ENCODE results near the gene PRSS56.

PRSS56 gene

DNA sequence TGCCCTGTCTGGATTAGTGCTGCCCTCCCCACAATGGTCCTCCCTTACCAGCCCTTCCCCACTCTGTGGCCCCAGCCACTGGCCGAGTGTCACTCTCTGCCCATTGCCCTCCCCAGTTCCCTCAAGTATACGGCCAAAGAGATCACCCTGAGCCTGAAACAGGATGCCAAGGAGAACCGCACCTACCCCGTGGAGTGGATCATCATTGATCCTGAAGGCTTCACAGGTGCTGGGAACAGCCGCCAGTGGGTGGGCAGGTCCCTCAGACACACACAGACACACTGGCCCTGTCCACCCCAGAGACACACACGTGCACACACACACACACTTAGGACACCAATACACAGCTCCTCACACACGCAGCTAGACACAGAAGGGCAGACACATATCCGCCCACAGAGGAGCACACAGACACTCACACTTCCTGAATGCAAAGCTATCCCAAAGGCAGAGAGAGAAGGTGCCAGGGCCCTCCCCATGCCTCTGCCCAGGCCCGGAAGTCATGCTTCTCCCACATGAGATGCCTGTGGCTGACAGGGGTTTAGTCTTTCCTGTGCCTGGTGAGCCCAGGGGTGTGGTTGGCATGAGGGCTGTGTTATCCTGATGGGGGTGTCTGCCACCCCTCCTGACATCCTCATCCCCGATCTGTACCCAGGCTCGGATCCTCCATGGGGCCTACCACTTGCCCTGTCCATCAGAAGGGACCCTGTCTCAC, 8.7 kb downstream of the PRSS56 start:
- TF ChIP-seq, protein P1, sequence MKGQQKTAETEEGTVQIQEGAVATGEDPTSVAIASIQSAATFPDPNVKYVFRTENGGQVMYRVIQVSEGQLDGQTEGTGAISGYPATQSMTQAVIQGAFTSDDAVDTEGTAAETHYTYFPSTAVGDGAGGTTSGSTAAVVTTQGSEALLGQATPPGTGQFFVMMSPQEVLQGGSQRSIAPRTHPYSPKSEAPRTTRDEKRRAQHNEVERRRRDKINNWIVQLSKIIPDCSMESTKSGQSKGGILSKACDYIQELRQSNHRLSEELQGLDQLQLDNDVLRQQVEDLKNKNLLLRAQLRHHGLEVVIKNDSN (IDR thresholded peaks at IDR 0.05): no peak
- no peak for TF ChIP-seq EGR1 (IDR thresholded peaks at IDR 0.05)
- TF ChIP-seq EP300 (IDR thresholded peaks at IDR 0.05; ENCODE audit: borderline replicate concordance): no peak
- TF ChIP-seq, protein P2, sequence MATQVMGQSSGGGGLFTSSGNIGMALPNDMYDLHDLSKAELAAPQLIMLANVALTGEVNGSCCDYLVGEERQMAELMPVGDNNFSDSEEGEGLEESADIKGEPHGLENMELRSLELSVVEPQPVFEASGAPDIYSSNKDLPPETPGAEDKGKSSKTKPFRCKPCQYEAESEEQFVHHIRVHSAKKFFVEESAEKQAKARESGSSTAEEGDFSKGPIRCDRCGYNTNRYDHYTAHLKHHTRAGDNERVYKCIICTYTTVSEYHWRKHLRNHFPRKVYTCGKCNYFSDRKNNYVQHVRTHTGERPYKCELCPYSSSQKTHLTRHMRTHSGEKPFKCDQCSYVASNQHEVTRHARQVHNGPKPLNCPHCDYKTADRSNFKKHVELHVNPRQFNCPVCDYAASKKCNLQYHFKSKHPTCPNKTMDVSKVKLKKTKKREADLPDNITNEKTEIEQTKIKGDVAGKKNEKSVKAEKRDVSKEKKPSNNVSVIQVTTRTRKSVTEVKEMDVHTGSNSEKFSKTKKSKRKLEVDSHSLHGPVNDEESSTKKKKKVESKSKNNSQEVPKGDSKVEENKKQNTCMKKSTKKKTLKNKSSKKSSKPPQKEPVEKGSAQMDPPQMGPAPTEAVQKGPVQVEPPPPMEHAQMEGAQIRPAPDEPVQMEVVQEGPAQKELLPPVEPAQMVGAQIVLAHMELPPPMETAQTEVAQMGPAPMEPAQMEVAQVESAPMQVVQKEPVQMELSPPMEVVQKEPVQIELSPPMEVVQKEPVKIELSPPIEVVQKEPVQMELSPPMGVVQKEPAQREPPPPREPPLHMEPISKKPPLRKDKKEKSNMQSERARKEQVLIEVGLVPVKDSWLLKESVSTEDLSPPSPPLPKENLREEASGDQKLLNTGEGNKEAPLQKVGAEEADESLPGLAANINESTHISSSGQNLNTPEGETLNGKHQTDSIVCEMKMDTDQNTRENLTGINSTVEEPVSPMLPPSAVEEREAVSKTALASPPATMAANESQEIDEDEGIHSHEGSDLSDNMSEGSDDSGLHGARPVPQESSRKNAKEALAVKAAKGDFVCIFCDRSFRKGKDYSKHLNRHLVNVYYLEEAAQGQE (IDR thresholded peaks at IDR 0.05; ENCODE audit: low read depth): no peak
- no peak for TF ChIP-seq NFIC (IDR thresholded peaks at IDR 0.05)
- no peak for TF ChIP-seq YY1 (IDR thresholded peaks at IDR 0.05; ENCODE audit: low read depth)
- TF ChIP-seq, protein P3, sequence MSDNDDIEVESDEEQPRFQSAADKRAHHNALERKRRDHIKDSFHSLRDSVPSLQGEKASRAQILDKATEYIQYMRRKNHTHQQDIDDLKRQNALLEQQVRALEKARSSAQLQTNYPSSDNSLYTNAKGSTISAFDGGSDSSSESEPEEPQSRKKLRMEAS (IDR thresholded peaks at IDR 0.05): no peak
- no peak for TF ChIP-seq CEBPB (IDR thresholded peaks at IDR 0.05)
- TF ChIP-seq TEAD4 (IDR thresholded peaks at IDR 0.05): no peak
- TF ChIP-seq CREB1 (IDR thresholded peaks at IDR 0.05; ENCODE audit: low read depth): no peak
- no peak for TF ChIP-seq RAD21 (IDR thresholded peaks at IDR 0.05; ENCODE audit: low read depth)
- TF ChIP-seq FOXM1 (IDR thresholded peaks at IDR 0.05; ENCODE audit: borderline replicate concordance, low read depth): no peak

DNA sequence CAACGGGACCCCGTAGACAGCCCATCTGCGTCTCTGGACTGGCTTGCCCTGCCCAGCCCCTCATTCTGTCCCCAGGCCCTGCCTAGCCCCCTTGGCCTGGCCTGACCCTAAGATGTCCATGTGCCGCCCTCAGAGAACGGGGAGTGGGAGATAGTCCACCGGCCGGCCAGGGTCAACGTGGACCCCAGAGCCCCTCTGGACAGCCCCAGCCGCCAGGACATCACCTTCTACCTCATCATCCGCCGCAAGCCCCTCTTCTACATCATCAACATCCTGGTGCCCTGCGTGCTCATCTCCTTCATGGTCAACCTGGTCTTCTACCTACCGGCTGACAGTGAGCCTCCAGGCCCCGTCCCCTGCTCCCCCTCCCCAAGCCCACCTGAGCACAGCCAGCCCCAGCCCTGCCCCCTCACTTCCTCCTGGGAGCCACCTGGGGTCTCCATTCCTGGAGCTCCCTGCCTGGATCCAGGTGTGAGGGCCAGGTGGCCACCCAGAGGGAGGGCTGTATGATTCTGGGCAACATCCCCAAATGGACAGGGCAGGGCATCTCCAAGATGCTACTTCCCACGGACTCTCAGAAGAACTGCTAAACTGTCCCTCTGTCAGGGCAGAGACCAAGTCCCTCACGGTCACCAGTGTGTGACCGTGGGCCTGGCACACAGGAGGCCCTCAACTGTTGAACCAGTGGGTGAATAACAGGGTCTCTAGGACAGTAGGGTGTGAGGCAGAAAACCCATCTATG, 9.8 kb downstream of the PRSS56 start:
- TF ChIP-seq TAF1 (IDR thresholded peaks at IDR 0.05; ENCODE audit: low read depth) (no peak), NFIC (IDR thresholded peaks at IDR 0.05) (no peak), FOXM1 (IDR thresholded peaks at IDR 0.05; ENCODE audit: borderline replicate concordance, low read depth) (no peak), EGR1 (IDR thresholded peaks at IDR 0.05) (no peak), CREB1 (IDR thresholded peaks at IDR 0.05; ENCODE audit: low read depth) (no peak), EP300 (IDR thresholded peaks at IDR 0.05; ENCODE audit: borderline replicate concordance) (no peak), TEAD4 (IDR thresholded peaks at IDR 0.05) (no peak), TCF12 (IDR thresholded peaks at IDR 0.05; ENCODE audit: low read depth) (no peak), YY1 (IDR thresholded peaks at IDR 0.05; ENCODE audit: low read depth) (no peak), CEBPB (IDR thresholded peaks at IDR 0.05) (no peak), RAD21 (IDR thresholded peaks at IDR 0.05; ENCODE audit: low read depth) (no peak), ZBTB7A (IDR thresholded peaks at IDR 0.05; ENCODE audit: low read depth) (no peak)
- TF ChIP-seq, protein P3 (IDR thresholded peaks at IDR 0.05): no peak
- TF ChIP-seq, protein P1 (IDR thresholded peaks at IDR 0.05): no peak
- TF ChIP-seq, protein P2 (IDR thresholded peaks at IDR 0.05; ENCODE audit: low read depth): no peak

DNA sequence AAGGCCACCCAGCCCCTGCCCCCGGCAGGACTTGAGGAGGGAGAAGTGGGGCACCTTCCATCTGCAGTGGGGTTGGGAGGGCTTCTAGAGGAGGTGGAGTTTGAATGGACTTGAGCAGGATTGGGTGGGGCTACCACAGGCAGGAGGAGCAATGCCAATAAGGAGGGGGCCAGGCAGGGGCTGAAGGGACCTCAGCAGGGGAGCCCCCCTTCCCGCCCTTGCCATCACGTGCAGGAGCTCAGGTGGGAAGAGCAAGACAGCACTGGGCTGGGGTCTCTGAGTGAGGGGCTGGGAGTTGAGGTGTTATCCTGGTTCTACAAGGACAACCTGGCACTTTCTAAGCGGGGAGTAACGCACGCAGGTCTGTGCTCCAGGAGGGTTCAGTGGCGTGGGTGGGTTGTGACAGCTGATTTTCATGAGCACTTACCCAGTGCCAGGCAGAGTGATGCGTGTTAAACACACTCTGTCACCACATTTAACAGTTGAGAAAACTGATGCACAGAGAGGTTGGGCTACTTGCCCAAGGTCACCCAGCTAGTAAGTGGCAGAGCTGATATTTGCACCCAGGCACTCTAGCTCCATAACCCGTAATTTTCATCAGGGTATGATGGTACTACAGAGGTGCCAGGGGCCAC, 10.6 kb downstream of the PRSS56 start:
- TF ChIP-seq RAD21 (IDR thresholded peaks at IDR 0.05; ENCODE audit: low read depth) (no peak), EGR1 (IDR thresholded peaks at IDR 0.05) (no peak), CREB1 (IDR thresholded peaks at IDR 0.05; ENCODE audit: low read depth) (no peak)

DNA sequence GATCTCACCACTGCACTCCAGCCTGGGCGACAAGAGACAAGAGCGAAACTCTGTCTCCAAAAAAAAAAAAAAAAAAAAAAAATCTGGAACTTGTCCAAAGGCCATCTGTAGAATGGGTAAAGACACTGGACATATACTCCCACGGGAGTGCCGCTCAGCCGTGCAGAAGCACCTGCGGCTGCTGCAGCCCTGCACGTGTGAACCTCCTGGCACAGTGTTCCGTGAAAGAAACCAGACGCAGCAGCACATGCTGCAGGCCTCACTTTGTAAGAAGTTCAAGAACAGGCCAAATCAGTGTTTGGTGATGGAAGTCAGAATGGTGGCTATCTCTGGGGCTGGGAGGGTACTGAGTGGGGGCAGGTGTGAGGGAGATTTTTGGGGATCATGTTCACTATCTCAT, 12.2 kb downstream of the PRSS56 start:
- TF ChIP-seq CEBPB (IDR thresholded peaks at IDR 0.05) (no peak), TAF1 (IDR thresholded peaks at IDR 0.05; ENCODE audit: low read depth) (no peak), CREB1 (IDR thresholded peaks at IDR 0.05; ENCODE audit: low read depth) (no peak), RAD21 (IDR thresholded peaks at IDR 0.05; ENCODE audit: low read depth) (no peak), ZBTB7A (IDR thresholded peaks at IDR 0.05; ENCODE audit: low read depth) (no peak), YY1 (IDR thresholded peaks at IDR 0.05; ENCODE audit: low read depth) (no peak)

DNA sequence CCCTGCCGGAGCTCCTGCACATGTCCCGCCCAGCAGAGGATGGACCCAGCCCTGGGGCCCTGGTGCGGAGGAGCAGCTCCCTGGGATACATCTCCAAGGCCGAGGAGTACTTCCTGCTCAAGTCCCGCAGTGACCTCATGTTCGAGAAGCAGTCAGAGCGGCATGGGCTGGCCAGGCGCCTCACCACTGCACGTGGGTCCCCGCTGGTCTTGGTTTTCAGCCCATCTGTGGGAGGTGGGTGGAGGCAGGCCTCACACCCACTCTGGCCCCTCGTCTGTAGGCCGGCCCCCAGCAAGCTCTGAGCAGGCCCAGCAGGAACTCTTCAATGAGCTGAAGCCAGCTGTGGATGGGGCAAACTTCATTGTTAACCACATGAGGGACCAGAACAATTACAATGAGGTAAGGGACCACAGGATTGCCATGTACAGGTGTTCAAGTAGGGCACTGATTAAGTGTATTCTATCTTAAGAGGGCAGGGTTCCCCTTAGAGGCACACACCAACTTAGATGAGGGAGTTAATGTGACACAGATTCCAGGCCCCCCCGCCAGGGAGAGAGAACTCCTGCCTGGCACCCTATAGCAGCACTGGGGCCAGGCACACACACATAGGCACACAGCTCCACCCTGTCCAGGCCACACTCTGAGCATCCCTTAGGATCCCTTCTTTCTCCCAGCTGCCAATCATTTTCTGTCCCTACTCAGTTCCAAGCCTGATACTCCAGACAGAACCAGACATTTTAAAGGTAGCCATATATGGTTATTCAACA, 13.9 kb downstream of the PRSS56 start:
- TF ChIP-seq EP300 (IDR thresholded peaks at IDR 0.05; ENCODE audit: borderline replicate concordance) (no peak), ZBTB7A (IDR thresholded peaks at IDR 0.05; ENCODE audit: low read depth) (no peak), CEBPB (IDR thresholded peaks at IDR 0.05) (no peak), NFIC (IDR thresholded peaks at IDR 0.05) (no peak)
- TF ChIP-seq, protein P2 (IDR thresholded peaks at IDR 0.05; ENCODE audit: low read depth): no peak
- TF ChIP-seq, protein P1 (IDR thresholded peaks at IDR 0.05): no peak
- TF ChIP-seq, protein P3 (IDR thresholded peaks at IDR 0.05): no peak
